HepG2 (cell line): Measurements from ENCODE around the gene CPT1B.

Experiments used
- ASH2L ChIP-seq: fragments of 300-600, 200-600 bp; sonication (generic); IDR thresholded peaks from 2 replicates; pipeline ENCODE4 v1.7.0; 2017; ENCODE audit warnings: low read depth, mild to moderate bottlenecking, moderate library complexity, mixed read lengths, low read length; ENCODE audit not compliant: insufficient read length
- ZNF12 ChIP-seq: sonication (generic); formaldehyde crosslinking; IDR thresholded peaks from 2 replicates; pipeline ENCODE4 v1.5.0; 2020; ENCODE audit warnings: missing genetic modification reagents
- ZNF24 ChIP-seq: fragments of 450-650 bp; IDR thresholded peaks from 2 replicates; pipeline ENCODE4 v1.6.1; 2017; ENCODE audit warnings: antibody characterized with exemption, mild to moderate bottlenecking
- ZNF335 ChIP-seq: sonication (generic); formaldehyde crosslinking; IDR thresholded peaks from 2 replicates; pipeline ENCODE4 v1.4.0; 2020; ENCODE audit warnings: missing genetic modification reagents
- ZNF33A ChIP-seq: sonication (generic); formaldehyde crosslinking; IDR thresholded peaks from 2 replicates; pipeline ENCODE4 v1.5.1; 2020; ENCODE audit warnings: missing genetic modification reagents, mild to moderate bottlenecking, moderate library complexity, borderline replicate concordance

- TF ChIP-seq ZNF33A (CRISPR knock-in tag): no peak
- TF ChIP-seq ZNF12 (CRISPR knock-in tag): no peak
- TF ChIP-seq ZNF24: no peak
- no peak for TF ChIP-seq ASH2L
- no peak for TF ChIP-seq ZNF335
These were observed 2.7 kb downstream of the CPT1B start for GRCh38 chr22:50575426-50575941.
